LNCAP (cell line): ENCODE measurements around the gene APCDD1L.

Experiments
- TF ChIP-seq, protein P1 (sequence below): fragments of 450-650 bp; IDR thresholded peaks from 2 replicates; pipeline ENCODE4 v1.5.1; 2017; ENCODE audit warnings: mild to moderate bottlenecking

The APCDD1L gene

DNA sequence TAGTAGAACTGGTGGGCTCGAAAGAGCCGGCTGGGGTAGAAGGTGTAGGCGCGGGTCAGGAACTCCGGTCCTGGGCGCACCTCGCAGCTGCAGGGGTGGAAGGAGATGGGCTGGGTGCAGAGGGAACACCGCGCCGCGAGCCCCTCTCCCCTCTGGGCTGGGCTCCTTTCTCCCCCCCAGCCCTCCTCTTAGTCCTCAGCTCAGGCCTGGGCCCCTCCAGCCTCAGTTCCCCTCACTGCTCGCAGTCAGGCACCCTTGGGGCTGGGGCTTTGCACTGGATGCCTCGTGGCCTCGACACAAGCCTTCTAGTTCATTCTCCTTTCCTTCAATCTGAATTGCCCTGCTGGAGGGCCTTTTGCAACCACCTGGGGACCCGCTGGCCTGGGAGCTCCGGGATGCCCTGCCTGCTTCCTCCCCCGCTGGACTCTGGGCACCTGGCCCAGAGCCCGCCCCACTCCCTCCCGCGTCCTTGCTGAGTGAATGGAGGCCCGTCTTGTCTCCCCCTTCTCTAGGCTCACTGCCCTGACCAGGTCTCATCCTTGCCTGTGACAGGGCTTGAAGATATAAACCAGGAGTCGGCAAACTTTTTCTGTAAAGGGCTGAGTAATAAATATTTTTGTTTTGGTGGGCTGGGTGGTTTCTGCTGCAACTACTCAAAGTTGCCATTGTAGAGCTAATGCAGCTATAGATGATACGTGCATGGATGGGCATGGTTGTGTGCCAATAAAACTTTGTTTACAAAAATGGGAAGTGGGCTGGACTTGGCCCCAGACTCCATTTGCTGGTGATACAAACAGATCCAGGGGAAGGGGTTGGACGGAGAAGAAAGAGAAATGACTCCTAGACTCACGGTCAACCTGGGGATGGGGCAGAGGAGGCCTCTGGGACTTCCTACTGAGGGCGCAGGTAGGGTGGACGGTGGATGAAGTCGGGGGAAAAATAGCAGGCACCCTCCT, 47.3 kb downstream of the APCDD1L start:
- TF ChIP-seq, protein P1, sequence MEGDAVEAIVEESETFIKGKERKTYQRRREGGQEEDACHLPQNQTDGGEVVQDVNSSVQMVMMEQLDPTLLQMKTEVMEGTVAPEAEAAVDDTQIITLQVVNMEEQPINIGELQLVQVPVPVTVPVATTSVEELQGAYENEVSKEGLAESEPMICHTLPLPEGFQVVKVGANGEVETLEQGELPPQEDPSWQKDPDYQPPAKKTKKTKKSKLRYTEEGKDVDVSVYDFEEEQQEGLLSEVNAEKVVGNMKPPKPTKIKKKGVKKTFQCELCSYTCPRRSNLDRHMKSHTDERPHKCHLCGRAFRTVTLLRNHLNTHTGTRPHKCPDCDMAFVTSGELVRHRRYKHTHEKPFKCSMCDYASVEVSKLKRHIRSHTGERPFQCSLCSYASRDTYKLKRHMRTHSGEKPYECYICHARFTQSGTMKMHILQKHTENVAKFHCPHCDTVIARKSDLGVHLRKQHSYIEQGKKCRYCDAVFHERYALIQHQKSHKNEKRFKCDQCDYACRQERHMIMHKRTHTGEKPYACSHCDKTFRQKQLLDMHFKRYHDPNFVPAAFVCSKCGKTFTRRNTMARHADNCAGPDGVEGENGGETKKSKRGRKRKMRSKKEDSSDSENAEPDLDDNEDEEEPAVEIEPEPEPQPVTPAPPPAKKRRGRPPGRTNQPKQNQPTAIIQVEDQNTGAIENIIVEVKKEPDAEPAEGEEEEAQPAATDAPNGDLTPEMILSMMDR: no peak

DNA sequence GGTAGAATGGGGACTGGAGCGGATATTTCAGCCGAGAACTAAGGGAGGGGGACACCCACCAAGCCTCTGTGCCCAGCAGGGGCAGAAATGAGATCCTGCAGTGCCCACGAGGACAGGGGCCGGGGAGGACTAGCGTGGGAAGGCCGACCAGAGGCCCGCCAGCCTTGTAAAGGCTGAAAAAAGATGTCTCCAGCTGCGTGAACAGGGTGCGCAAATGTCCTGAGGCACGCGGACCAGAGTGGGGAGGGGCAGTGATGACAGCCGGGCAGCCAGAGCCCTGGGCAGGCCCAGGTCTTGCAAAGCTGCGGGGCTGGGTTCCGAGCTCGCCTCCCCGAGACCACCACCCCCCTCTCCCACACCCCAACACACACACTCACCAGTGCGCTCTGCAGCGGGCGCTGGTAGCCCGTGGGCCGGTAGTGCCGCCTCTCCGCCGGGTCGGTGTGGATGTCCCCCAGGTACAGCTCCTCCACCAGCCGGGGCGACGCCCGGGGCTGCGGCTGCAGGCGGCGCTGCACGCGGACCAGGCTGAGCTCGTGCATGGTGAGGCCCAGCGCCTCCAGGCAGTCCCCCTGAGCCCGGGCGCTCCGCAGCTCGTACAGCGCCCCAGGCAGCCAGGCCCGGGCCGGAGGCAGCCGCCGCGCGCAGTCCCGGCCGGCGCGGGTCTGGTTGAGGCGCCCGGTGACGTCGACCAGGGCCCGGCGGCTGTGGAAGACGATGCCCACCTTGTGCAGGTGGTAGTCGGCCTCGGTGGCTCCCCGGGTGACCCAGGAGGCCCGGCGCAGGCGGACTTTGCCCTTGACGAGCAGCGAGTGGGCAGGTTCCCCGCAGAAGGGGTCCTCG, 48.2 kb downstream of the APCDD1L start:
- TF ChIP-seq, protein P1: no peak

DNA sequence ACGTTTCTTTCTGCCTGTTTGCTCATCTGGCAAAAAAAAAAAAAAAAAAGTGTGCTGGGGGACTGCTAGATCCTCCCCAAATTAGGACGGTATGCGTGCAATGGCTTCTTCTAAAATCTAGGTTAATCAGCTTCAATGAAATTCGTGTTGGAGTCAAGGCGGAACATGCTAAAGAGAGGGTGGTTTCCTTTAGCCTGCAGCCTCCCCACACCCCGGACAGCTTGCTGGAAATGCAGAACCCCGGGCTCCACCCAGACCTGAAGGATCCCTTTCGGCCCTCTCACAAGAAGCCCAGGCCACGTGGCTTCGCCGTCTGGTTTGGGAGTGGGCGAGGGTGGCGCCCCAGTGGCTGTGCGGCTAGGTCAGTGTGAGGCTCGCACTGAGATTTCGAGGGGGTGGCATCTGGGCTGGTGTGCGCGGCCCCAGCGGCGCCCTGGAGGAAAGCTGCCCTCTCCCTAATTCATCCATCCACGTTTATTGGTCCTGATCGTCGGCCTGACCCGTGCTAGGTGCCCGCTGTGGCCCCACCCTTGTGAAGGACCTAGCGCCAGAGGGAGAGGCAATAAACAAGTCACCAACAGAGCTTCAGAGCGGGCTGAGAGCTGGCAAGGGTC, 49.0 kb downstream of the APCDD1L start:
- TF ChIP-seq, protein P1: no peak

DNA sequence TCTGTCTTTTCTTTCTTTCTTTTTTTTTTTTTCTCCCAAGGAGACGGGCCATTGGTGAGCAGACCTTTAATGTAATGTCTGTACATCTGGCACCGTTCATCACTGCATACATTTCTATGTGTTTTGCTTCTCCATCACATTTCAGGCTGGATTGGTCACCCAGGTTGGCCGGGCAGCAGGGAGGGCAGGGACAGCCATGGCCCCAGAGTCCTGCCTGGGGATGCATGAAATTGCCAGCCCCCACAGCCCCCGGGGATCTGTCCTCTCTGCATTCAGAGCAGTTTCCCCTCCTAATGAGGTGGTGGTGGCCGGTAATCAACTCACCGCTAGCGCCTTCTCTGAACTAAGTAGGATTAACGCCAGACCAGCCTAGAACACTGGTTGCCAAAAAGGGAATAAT, 50.4 kb downstream of the APCDD1L start:
- TF ChIP-seq, protein P1: no peak

DNA sequence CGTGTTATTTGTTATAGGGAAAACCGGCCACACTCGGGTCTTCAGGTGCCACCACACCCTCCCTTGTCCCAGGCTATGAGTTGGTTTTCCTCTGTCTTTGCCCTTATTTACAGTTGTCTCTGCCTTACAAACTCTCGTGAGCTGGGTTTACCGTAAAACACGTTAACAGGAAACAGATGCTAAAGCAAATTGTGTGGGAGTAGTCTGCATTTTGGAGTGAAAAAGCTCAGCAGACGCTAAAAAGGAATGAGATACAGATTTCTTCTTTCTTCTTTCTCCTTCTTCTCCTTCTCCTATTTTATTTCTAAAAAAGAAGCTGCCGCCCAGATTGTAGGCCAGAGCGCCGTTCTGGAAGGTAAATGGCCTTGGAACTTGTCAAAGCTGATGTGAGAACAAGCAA, 51.9 kb downstream of the APCDD1L start:
- TF ChIP-seq, protein P1: no peak

DNA sequence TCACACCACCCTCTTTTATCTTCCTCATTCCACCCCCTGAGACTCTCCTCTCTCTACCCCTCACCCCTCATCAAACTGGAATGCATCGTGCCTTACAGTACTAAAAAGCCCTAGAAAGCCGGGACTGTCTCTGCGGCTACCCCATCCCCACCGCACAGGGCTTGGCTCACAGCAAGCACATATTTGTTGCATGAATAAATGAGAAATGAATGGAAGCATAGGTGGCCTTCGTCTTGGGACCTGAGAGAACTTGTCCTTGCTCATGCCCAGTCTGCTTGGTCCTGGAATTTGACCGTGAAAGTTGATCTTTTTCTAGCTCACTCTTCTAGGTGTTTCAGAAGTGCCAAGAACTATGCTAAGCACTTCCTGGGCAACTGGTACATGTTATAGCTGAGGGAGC, 53.3 kb downstream of the APCDD1L start:
- TF ChIP-seq, protein P1: no peak

DNA sequence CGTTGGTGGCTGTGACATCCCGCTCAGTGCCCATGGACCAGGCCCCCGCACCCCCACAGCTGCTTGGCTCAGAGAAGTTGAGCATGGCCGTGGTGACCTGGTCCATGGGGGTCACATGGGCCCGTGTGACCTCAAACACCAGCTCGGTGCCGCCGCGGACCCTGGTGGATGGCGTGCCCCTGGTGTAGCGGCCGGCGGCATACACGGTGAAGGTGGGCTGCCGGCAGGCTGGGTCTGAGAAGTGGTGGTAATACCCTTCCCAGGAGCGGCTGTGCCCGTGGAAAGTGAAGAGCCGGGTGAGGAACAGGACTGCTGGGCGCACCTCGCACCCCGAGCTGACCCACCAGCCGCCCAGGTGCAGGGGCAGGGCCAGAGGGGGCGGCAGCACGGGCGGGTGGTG, 54.1 kb downstream of the APCDD1L start:
- TF ChIP-seq, protein P1: no peak
